Stimulated activated naive CD8-positive, alpha-beta T cell treated with anti-CD3 and anti-CD28 coated beads, Interleukin-15, Interleukin-2, amounts not matched to agents 100 ng/mL and 50 ng/mL, for 24 hours (primary cell): ENCODE measurements around the gene KCNRG.

Experiments
- H3K27ac Mint-ChIP-seq: one replicate; pipeline ENCODE4 v1.8.0; 2021; ENCODE audit warnings: mild to moderate bottlenecking, mixed read lengths
- H3K27me3 Mint-ChIP-seq: one replicate; pipeline ENCODE4 v1.8.0; 2021; ENCODE audit warnings: mixed read lengths
- H3K36me3 Mint-ChIP-seq: one replicate; pipeline ENCODE4 v1.8.0; 2021; ENCODE audit warnings: low read depth, mixed read lengths
- H3K4me1 Mint-ChIP-seq: one replicate; pipeline ENCODE4 v1.8.0; 2021; ENCODE audit warnings: low read depth, mixed read lengths
- H3K4me3 Mint-ChIP-seq: one replicate; pipeline ENCODE4 v1.8.0; 2021; ENCODE audit warnings: mild to moderate bottlenecking, mixed read lengths
- H3K9me3 Mint-ChIP-seq: one replicate; pipeline ENCODE4 v1.8.0; 2021; ENCODE audit warnings: mixed read lengths

The KCNRG gene

GRCh38 chr13:49996951-49997895 lies 18.0 kb upstream of the KCNRG start, which contains the start of gene TRIM13:
TRIM13 (plus strand) TSS chr13:49997042; CDS start chr13:50011941, 14,899 bp downstream.
- Mint-ChIP-seq H3K4me3 (peak within 1 kb of the TSS; percentile 90), H3K27me3 (no peaks in the 10 kb centered on the region), H3K36me3 (peaks cover 39% of the 10 kb centered on the region), H3K9me3 (no peaks in the 10 kb centered on the region), H3K27ac (peak within 1 kb of the TSS; percentile 83), H3K4me1 (peaks cover 54% of the 10 kb centered on the region)

GRCh38 chr13:49997955-49998354 lies 17.3 kb upstream of the KCNRG start:
- peaks cover 61% of the 10 kb centered on the region for H3K4me1 Mint-ChIP-seq
- H3K4me3 Mint-ChIP-seq, result peak overlapping the region; percentile 90
- H3K27me3 Mint-ChIP-seq, result no peaks in the 10 kb centered on the region
- peaks cover 47% of the 10 kb centered on the region for H3K36me3 Mint-ChIP-seq
- H3K27ac Mint-ChIP-seq, result peak overlapping the region; percentile 83
- H3K9me3 Mint-ChIP-seq, result no peaks in the 10 kb centered on the region

GRCh38 chr13:49998714-49999624 lies 16.3 kb upstream of the KCNRG start:
- Mint-ChIP-seq H3K27me3 (no peaks in the 10 kb centered on the region), H3K9me3 (no peaks in the 10 kb centered on the region), H3K36me3 (peaks cover 57% of the 10 kb centered on the region), H3K4me3 (peak overlapping the region; percentile 90), H3K4me1 (peaks cover 68% of the 10 kb centered on the region), H3K27ac (peak overlapping the region; percentile 83)

GRCh38 chr13:50001287-50001686 lies 14.0 kb upstream of the KCNRG start:
- H3K36me3 Mint-ChIP-seq, result peaks cover 76% of the 10 kb centered on the region
- peaks cover 69% of the 10 kb centered on the region for H3K4me1 Mint-ChIP-seq
- H3K27me3 Mint-ChIP-seq, result no peaks in the 10 kb centered on the region
- no peak overlapping the region for H3K27ac Mint-ChIP-seq
- no peak overlapping the region for H3K4me3 Mint-ChIP-seq
- no peaks in the 10 kb centered on the region for H3K9me3 Mint-ChIP-seq

- no peaks in the 10 kb centered on the region for H3K9me3 Mint-ChIP-seq
- peak overlapping the region; percentile 18 for H3K27ac Mint-ChIP-seq
- H3K36me3 Mint-ChIP-seq, result peaks cover 73% of the 10 kb centered on the region
- H3K4me3 Mint-ChIP-seq, result no peak overlapping the region
- peaks cover 35% of the 10 kb centered on the region for H3K4me1 Mint-ChIP-seq
- no peaks in the 10 kb centered on the region for H3K27me3 Mint-ChIP-seq
Measured at GRCh38 chr13:50006426-50007135, 8.7 kb upstream of the KCNRG start.

- H3K36me3 Mint-ChIP-seq, result peaks cover 74% of the 10 kb centered on the region
- H3K9me3 Mint-ChIP-seq, result no peaks in the 10 kb centered on the region
- no peak overlapping the region for H3K4me3 Mint-ChIP-seq
- H3K27ac Mint-ChIP-seq, result no peak overlapping the region
- H3K27me3 Mint-ChIP-seq, result no peaks in the 10 kb centered on the region
- peaks cover 21% of the 10 kb centered on the region for H3K4me1 Mint-ChIP-seq
Measured at GRCh38 chr13:50011461-50011860, 3.8 kb upstream of the KCNRG start.

- H3K9me3 Mint-ChIP-seq, result no peaks in the 10 kb centered on the region
- no peak overlapping the region for H3K4me3 Mint-ChIP-seq
- H3K27me3 Mint-ChIP-seq, result no peaks in the 10 kb centered on the region
- no peak overlapping the region for H3K27ac Mint-ChIP-seq
- H3K36me3 Mint-ChIP-seq, result peaks cover 78% of the 10 kb centered on the region
- H3K4me1 Mint-ChIP-seq, result peaks cover 21% of the 10 kb centered on the region
Measured at GRCh38 chr13:50012396-50013169, 2.7 kb upstream of the KCNRG start.

GRCh38 chr13:50014386-50014785 lies 858 bp upstream of the KCNRG start:
- Mint-ChIP-seq H3K4me1 (peaks cover 25% of the 10 kb centered on the region), H3K27me3 (no peaks in the 10 kb centered on the region), H3K36me3 (peaks cover 86% of the 10 kb centered on the region), H3K9me3 (peaks cover 4% of the 10 kb centered on the region), H3K27ac (no peak overlapping the region), H3K4me3 (no peak overlapping the region)

GRCh38 chr13:50015750-50016149 lies 506 bp downstream of the KCNRG start:
- no peak overlapping the region for H3K27ac Mint-ChIP-seq
- no peaks in the 10 kb centered on the region for H3K27me3 Mint-ChIP-seq
- peaks cover 4% of the 10 kb centered on the region for H3K9me3 Mint-ChIP-seq
- H3K4me1 Mint-ChIP-seq, result peaks cover 21% of the 10 kb centered on the region
- no peak overlapping the region for H3K4me3 Mint-ChIP-seq
- H3K36me3 Mint-ChIP-seq, result peaks cover 86% of the 10 kb centered on the region

GRCh38 chr13:50016444-50016843 lies 1.2 kb downstream of the KCNRG start:
- Mint-ChIP-seq H3K9me3 (peaks cover 4% of the 10 kb centered on the region), H3K27me3 (no peaks in the 10 kb centered on the region), H3K4me1 (peaks cover 21% of the 10 kb centered on the region), H3K4me3 (no peak overlapping the region), H3K36me3 (peaks cover 79% of the 10 kb centered on the region), H3K27ac (no peak overlapping the region)

- Mint-ChIP-seq H3K36me3 (peaks cover 68% of the 10 kb centered on the region), H3K4me1 (peaks cover 21% of the 10 kb centered on the region), H3K27me3 (no peaks in the 10 kb centered on the region), H3K27ac (no peak overlapping the region), H3K4me3 (no peak overlapping the region), H3K9me3 (peaks cover 4% of the 10 kb centered on the region)
Measured at GRCh38 chr13:50017819-50018218, 2.6 kb downstream of the KCNRG start.

GRCh38 chr13:50025436-50025835 lies 10.2 kb downstream of the KCNRG start:
- H3K4me3 Mint-ChIP-seq, result no peak overlapping the region
- H3K9me3 Mint-ChIP-seq, result no peaks in the 10 kb centered on the region
- H3K27ac Mint-ChIP-seq, result no peak overlapping the region
- H3K4me1 Mint-ChIP-seq, result peaks cover 9% of the 10 kb centered on the region
- peaks cover 46% of the 10 kb centered on the region for H3K36me3 Mint-ChIP-seq
- no peaks in the 10 kb centered on the region for H3K27me3 Mint-ChIP-seq

GRCh38 chr13:50026788-50027473 lies 11.7 kb downstream of the KCNRG start:
- Mint-ChIP-seq H3K4me1 (peaks cover 12% of the 10 kb centered on the region), H3K27ac (no peak overlapping the region), H3K36me3 (peaks cover 42% of the 10 kb centered on the region), H3K9me3 (no peaks in the 10 kb centered on the region), H3K27me3 (no peaks in the 10 kb centered on the region), H3K4me3 (no peak overlapping the region)
